ENCODE measurements around the gene CNKSR3.

DNA sequence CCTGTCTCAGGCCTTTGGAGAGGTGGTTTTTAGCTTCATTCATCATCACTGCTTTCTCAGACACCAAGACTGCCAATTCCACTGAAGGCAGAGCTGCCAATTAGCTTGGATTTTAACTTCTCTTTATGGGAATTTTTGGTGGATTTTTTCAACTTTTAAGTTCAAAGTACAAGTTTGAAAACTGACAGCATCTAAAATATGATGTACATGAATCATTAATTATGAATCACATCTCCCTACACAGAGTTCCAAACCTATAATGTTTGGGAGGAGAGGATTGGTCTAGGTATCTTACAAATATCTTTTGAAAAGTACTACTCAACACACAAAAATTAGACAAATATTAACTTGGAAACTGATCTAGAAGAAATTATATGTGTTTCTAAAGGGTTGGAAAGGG is 25.5 kb downstream of the CNKSR3 start:
- TF ChIP-seq, protein P1, sequence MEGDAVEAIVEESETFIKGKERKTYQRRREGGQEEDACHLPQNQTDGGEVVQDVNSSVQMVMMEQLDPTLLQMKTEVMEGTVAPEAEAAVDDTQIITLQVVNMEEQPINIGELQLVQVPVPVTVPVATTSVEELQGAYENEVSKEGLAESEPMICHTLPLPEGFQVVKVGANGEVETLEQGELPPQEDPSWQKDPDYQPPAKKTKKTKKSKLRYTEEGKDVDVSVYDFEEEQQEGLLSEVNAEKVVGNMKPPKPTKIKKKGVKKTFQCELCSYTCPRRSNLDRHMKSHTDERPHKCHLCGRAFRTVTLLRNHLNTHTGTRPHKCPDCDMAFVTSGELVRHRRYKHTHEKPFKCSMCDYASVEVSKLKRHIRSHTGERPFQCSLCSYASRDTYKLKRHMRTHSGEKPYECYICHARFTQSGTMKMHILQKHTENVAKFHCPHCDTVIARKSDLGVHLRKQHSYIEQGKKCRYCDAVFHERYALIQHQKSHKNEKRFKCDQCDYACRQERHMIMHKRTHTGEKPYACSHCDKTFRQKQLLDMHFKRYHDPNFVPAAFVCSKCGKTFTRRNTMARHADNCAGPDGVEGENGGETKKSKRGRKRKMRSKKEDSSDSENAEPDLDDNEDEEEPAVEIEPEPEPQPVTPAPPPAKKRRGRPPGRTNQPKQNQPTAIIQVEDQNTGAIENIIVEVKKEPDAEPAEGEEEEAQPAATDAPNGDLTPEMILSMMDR (IDR thresholded peaks at IDR 0.05): no peak
- TF ChIP-seq POLR2A (IDR thresholded peaks at IDR 0.05): no peak

All from uterus (tissue), 2 donors.